Colonic mucosa (tissue), 4 donors: Measurements from ENCODE around the gene OFD1. TPM values are rescaled to one million over a fixed set of nuclear protein-coding genes. Genes with fewer than 3 reads are reported as not detected.

Experiments
- DNase-seq: peaks from one replicate; pipeline ENCODE4 v3.0.0-alpha.2; 2020
- H3K27ac ChIP-seq: fragments of 200-600 bp; one replicate; pipeline ENCODE4 v1.8.0; 2021
- H3K27me3 ChIP-seq: fragments of 200-600 bp; one replicate; pipeline ENCODE4 v1.8.0; 2021
- H3K36me3 ChIP-seq: fragments of 200-600 bp; one replicate; pipeline ENCODE4 v1.8.0; 2021
- H3K4me1 ChIP-seq: fragments of 200-600 bp; one replicate; pipeline ENCODE4 v1.8.0; 2021; ENCODE audit warnings: mild to moderate bottlenecking
- H3K4me3 ChIP-seq: fragments of 200-600 bp; one replicate; pipeline ENCODE4 v1.8.0; 2021
- H3K9ac ChIP-seq, 2 donors: one replicate each; pipeline ENCODE4 v1.7.0; 2013; ENCODE audit warnings: control low read depth in 2 of 2, low read depth in 2 of 2, low read length in 2 of 2
- H3K9me3 ChIP-seq: fragments of 200-600 bp; one replicate; pipeline ENCODE4 v1.8.0; 2021
- CTCF ChIP-seq: fragments of 200-600 bp; IDR thresholded peaks from one replicate; pipeline ENCODE4 v1.8.0; 2022; ENCODE audit warnings: antibody characterized with exemption, mild to moderate bottlenecking
- intact Hi-C: fragments of 100-400 bp; cut with DNase I; formaldehyde crosslinking; loops from one replicate; pipeline ENCODE4 v1.14.1; 2022
- total RNA-seq, 2 donors: library from RNA; stranded (reverse); fragmentation: NEBNext Ultra II Directional in 1 of 2; extraction: Animal tissue kit (Norgen Biotek cat#: 25700) in 1 of 2; gene quantifications; one replicate each; pipeline ENCODE4 v1.2.1, GENCODE V29; 2021
- donor health status: healthy.
- donor health status: DM: no; HTN: no; CAD: no.
- donor health status: DM: no; HTN: no; CAD: no.

OFD1 gene
- total RNA-seq, result 10 to 100 TPM; 29.9 to 35.5 TPM

DNA sequence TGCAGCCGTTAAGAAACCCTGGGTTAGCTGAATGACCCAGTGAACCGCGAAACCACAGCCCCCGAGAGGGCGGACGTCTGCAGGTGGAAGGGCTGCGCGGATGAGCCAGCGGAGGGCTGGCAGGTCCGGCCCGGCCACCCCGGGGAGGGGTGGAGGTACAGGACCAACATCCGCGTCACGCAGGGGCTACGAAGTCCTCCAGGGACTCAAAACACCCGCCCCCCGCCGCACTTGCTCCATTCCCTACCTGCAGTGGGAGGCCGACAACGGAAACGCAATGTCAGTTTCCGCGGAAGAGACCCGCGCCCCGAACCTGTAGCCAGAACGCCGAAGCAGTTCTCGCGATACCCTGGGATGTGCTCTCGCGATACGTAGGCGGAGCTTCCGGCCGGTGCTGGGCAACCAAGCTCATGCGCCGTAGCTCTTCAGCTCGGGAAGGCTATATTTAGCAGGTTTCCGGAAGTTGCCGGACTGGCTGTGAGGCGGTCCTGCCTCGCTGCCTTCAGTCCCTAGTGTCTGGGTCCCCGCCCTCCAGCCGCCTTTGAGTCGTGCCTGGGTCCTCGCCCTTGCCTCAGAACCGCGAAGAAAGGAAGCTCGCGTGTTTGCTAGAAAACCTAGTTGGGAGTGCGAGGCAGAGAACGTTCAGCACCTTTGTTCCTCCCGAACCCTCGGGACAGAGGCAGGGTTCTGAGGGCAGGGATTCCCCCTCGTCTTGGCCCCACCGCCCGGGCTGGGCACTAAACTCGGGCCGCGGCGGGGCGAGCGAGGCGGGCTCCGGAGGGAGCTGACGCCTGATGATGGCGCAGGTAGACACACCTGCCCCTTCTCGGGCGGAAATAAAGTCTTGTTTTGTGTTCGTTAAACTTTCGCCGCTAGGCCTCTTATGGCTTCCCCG is at the start of gene OFD1, which contains the start of gene TRAPPC2:
OFD1 (plus strand) TSS at position 471 of the 895 bp plus-strand sequence; CDS start at position 795, 324 bp downstream.
TRAPPC2 (minus strand) TSS at position 343 of the 895 bp plus-strand sequence. CDS start 14,657 bp downstream, outside the sequence.
- peak within 1 kb of the TSS; percentile 86 to 92 for H3K9ac ChIP-seq
- H3K27ac ChIP-seq, result peak within 1 kb of the TSS; percentile 95
- TF ChIP-seq CTCF, result no peak
- peak within 1 kb of the TSS; percentile 53 for H3K4me3 ChIP-seq
- H3K27me3 ChIP-seq, result no peaks in the 10 kb centered on the region
- no peaks in the 10 kb centered on the region for H3K9me3 ChIP-seq
- H3K36me3 ChIP-seq, result no peaks in the 10 kb centered on the region
- H3K4me1 ChIP-seq, result no peaks in the 10 kb centered on the region
- intact Hi-C loops, result loop anchor here (5.0 kb wide), 1 partner anchor 77 kb away; no protein-coding TSS in a partner anchor
- peak; percentile 96 for DNase-seq

DNA sequence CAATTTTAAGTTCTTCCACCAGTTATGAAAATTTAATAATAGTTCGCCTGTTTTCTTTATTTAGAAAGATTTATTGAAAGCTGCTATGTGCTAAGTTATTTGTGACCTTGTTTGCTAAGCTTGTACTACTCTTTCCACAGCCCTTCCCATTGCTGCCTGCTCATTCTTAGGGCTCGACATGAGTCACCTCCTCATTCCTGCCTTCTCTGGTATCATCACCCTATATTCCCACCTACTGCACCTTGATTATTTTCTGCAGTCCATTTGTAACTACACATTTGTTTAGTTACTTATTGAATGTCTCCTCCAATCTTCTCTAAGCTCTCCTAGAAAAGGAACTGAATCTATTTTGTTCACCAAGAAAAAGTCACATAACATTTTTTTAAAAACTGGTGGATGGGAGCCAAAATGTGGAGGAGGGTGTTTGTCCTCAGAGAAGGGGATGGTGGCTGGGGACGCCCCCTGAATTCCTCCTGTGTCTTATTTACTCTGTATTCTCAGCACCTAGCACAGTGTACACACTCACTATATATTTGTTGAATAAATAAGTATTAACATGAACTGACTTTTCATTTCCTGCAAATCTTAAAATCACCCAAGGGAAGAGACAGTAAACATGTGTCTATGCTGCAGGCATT is 49.3 kb upstream of the OFD1 start:
- Histone ChIP-seq H3K4me3 (no peak overlapping the region), H3K27ac (no peak overlapping the region), H3K9me3 (no peaks in the 10 kb centered on the region), H3K4me1 (no peaks in the 10 kb centered on the region), H3K27me3 (peaks cover 7% of the 10 kb centered on the region), H3K9ac (no peak overlapping the region), H3K36me3 (no peaks in the 10 kb centered on the region)
- no peak for DNase-seq
- TF ChIP-seq CTCF, result no peak
- intact Hi-C loops, result no loop called here

DNA sequence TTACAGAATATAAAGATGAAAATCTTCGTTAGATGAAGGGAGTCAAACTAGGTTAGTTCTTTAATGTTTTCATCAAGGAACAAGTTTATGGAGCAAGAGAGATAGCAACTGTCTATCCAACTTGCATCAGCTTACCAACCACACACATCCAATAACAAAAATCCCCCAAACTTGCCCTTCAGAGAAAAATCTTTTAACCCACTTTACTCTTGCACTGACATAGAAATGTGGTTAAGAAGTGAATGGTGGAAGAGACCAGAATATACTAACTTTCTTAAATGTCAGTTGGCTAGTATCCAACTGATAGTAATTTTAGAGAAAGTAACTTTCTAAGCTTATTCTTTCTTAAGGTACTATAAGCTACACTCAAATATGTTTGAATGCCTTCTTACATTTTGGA is 47.3 kb upstream of the OFD1 start:
- intact Hi-C loops, result no loop called here
- H3K4me3 ChIP-seq, result no peak overlapping the region
- H3K9me3 ChIP-seq, result no peaks in the 10 kb centered on the region
- H3K9ac ChIP-seq, result no peak overlapping the region
- H3K27ac ChIP-seq, result no peak overlapping the region
- H3K27me3 ChIP-seq, result peaks cover 7% of the 10 kb centered on the region
- H3K36me3 ChIP-seq, result no peaks in the 10 kb centered on the region
- no peak for TF ChIP-seq CTCF
- no peak for DNase-seq
- no peaks in the 10 kb centered on the region for H3K4me1 ChIP-seq

GRCh38 chrX:13688384-13688957 is 46.1 kb upstream of the OFD1 start:
- H3K36me3 ChIP-seq, result no peaks in the 10 kb centered on the region
- no peaks in the 10 kb centered on the region for H3K4me1 ChIP-seq
- peak overlapping the region; percentile 58 for H3K4me3 ChIP-seq
- H3K27me3 ChIP-seq, result peaks cover 7% of the 10 kb centered on the region
- intact Hi-C loops, result no loop called here
- no peak for TF ChIP-seq CTCF
- H3K9me3 ChIP-seq, result no peaks in the 10 kb centered on the region
- H3K9ac ChIP-seq, result peak overlapping the region; percentile 33 to 90
- peak overlapping the region; percentile 85 for H3K27ac ChIP-seq
- DNase-seq, result no peak

DNA sequence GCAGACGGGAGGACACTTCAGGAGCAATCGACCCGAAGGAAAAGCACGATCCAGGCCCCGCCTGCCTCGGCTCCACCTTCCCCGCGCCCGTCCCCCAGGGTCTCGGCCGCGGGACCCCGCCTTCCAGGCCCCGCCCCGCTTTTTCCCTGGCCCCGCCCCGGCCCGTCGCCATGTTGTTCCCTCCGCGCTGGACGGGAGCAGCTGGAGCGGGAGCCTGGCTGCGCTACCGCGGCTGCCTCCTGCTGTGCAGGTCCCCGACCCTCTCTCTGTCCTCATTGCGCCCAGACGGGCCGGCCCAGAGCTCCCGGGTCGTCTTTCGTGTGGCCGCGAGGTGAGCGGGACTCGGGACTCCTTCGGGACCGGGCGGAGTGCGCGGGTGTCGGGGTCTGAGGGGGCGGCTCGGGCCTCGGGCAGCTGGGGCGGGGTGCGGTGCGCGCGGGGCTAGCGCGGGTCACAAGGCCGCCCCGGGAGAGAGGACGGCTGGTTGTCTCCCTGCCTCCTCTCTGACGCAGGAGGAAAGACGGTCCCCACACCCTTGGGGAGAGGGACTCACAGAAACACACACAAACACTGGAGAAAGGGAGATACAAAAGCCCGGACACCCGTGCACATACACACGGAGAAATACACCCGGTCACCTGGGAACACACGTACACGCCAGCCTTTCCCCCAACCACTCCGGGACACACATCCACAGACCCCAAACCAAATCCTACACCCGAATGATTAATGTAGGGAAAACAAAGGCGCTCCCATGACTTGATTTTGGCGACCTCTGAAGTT is 45.4 kb upstream of the OFD1 start, which contains the start of gene RAB9A:
RAB9A (plus strand) TSS at position 171 of the 783 bp plus-strand sequence. CDS start 19,619 bp downstream, outside the sequence.
- no peaks in the 10 kb centered on the region for H3K9me3 ChIP-seq
- H3K4me3 ChIP-seq, result peak within 1 kb of the TSS; percentile 58
- H3K36me3 ChIP-seq, result no peaks in the 10 kb centered on the region
- DNase-seq, result peak; percentile 92
- H3K27ac ChIP-seq, result peak within 1 kb of the TSS; percentile 85
- TF ChIP-seq CTCF, result no peak
- no peaks in the 10 kb centered on the region for H3K4me1 ChIP-seq
- intact Hi-C loops, result no loop called here
- H3K27me3 ChIP-seq, result peaks cover 7% of the 10 kb centered on the region
- H3K9ac ChIP-seq, result peak within 1 kb of the TSS; percentile 81 to 90
